Loucy (cell line): ENCODE data around the gene SERPINA1.

Source experiments
- H2AFZ ChIP-seq: fragments of 200-600 bp; sonication (generic); 2 replicates; pipeline ENCODE4 v1.6.0; 2016; ENCODE audit warnings: antibody characterized with exemption, mild to moderate bottlenecking, low read length, moderate library complexity
- H3F3A ChIP-seq: fragments of 200-600 bp; 2 replicates; pipeline ENCODE4 v1.6.0; 2016; ENCODE audit warnings: antibody characterized with exemption, low read depth, mild to moderate bottlenecking
- H3K27me3 ChIP-seq: fragments of 200-600 bp; sonication (generic); 2 replicates; pipeline ENCODE4 v1.6.1; 2014; ENCODE audit warnings: low read length, mild to moderate bottlenecking; ENCODE audit not compliant: insufficient read depth, poor library complexity, severe bottlenecking
- H3K36me3 ChIP-seq: fragments of 200-600 bp; sonication (generic); 2 replicates; pipeline ENCODE4 v1.6.1; 2016; ENCODE audit warnings: low read length; ENCODE audit not compliant: insufficient read depth
- H3K4me1 ChIP-seq: fragments of 200-600 bp; sonication (generic); 2 replicates; pipeline ENCODE4 v1.5.1; 2014; ENCODE audit warnings: low read length, mild to moderate bottlenecking; ENCODE audit not compliant: insufficient read depth, poor library complexity, severe bottlenecking
- H3K4me2 ChIP-seq: fragments of 200-600 bp; sonication (generic); 2 replicates; pipeline ENCODE4 v1.6.0; 2014; ENCODE audit warnings: antibody characterized with exemption, low read length, low read depth, mild to moderate bottlenecking; ENCODE audit not compliant: poor library complexity, severe bottlenecking
- H3K4me3 ChIP-seq: fragments of 200-600 bp; sonication (generic); 2 replicates; pipeline ENCODE4 v1.5.1; 2014; ENCODE audit warnings: low read length, mild to moderate bottlenecking, mixed read lengths; ENCODE audit not compliant: poor library complexity, severe bottlenecking
- H3K79me2 ChIP-seq: fragments of 200-600 bp; sonication (generic); 2 replicates; pipeline ENCODE4 v1.6.1; 2014; ENCODE audit warnings: low read length; ENCODE audit not compliant: insufficient read depth
- H3K9ac ChIP-seq: fragments of 200-600 bp; sonication (generic); 2 replicates; pipeline ENCODE4 v1.6.0; 2014; ENCODE audit warnings: mild to moderate bottlenecking, low read depth, low read length, moderate library complexity; ENCODE audit not compliant: poor library complexity, severe bottlenecking
- H3K9me2 ChIP-seq: fragments of 200-600 bp; sonication (generic); replicated peaks from 2 replicates; pipeline ENCODE4 v1.6.1; 2016; ENCODE audit warnings: low read depth, low read length, mixed read lengths
- H3K9me3 ChIP-seq: fragments of 200-600 bp; sonication (generic); 2 replicates; pipeline ENCODE4 v1.6.1; 2014; ENCODE audit warnings: mild to moderate bottlenecking, antibody characterized with exemption, low read length, low read depth; ENCODE audit not compliant: insufficient read depth
- H4K20me1 ChIP-seq: fragments of 200-600 bp; sonication (generic); 2 replicates; pipeline ENCODE4 v1.6.0; 2014; ENCODE audit warnings: antibody characterized with exemption, low read length, mild to moderate bottlenecking; ENCODE audit not compliant: insufficient read depth, poor library complexity, severe bottlenecking
- CTCF ChIP-seq: fragments of 200-600 bp; sonication (generic); conservative IDR thresholded peaks from 2 replicates; pipeline ENCODE4 v1.5.1; 2014; ENCODE audit warnings: mild to moderate bottlenecking, antibody characterized with exemption, low read length
- EZH2phosphoT487 ChIP-seq: fragments of 200-600 bp; IDR thresholded peaks from 2 replicates; pipeline ENCODE4 v1.6.1; 2018; ENCODE audit warnings: antibody characterized with exemption, mild to moderate bottlenecking, moderate library complexity, borderline replicate concordance

The SERPINA1 gene

GRCh38 chr14:94398182-94398479, 9.7 kb upstream of the SERPINA1 start:
- Histone ChIP-seq H2AFZ (no peak overlapping the region), H3F3A (no peaks in the 10 kb centered on the region), H3K79me2 (no peaks in the 10 kb centered on the region), H3K4me3 (no peak overlapping the region), H4K20me1 (no peaks in the 10 kb centered on the region), H3K4me1 (no peaks in the 10 kb centered on the region), H3K27me3 (no peaks in the 10 kb centered on the region), H3K9ac (no peak overlapping the region), H3K4me2 (no peak overlapping the region), H3K9me2 (no peaks in the 10 kb centered on the region), H3K9me3 (no peaks in the 10 kb centered on the region), H3K36me3 (no peaks in the 10 kb centered on the region)
- TF ChIP-seq EZH2phosphoT487 (no peak), CTCF (no peak)

GRCh38 chr14:94397289-94398181, 9.1 kb upstream of the SERPINA1 start:
- Histone ChIP-seq H3K9ac (no peak overlapping the region), H2AFZ (no peak overlapping the region), H3K9me2 (no peaks in the 10 kb centered on the region), H3K4me2 (no peak overlapping the region), H3K4me3 (no peak overlapping the region), H3K4me1 (no peaks in the 10 kb centered on the region), H3K79me2 (no peaks in the 10 kb centered on the region), H3K27me3 (no peaks in the 10 kb centered on the region), H3K9me3 (no peaks in the 10 kb centered on the region), H3F3A (no peaks in the 10 kb centered on the region), H4K20me1 (no peaks in the 10 kb centered on the region), H3K36me3 (no peaks in the 10 kb centered on the region)
- TF ChIP-seq EZH2phosphoT487 (no peak), CTCF (no peak)

GRCh38 chr14:94396628-94397225, 8.3 kb upstream of the SERPINA1 start:
- Histone ChIP-seq H3K36me3 (no peaks in the 10 kb centered on the region), H3K27me3 (no peaks in the 10 kb centered on the region), H3K4me1 (no peaks in the 10 kb centered on the region), H3K4me2 (no peak overlapping the region), H3K4me3 (no peak overlapping the region), H3K9me3 (no peaks in the 10 kb centered on the region), H2AFZ (no peak overlapping the region), H3K9me2 (no peaks in the 10 kb centered on the region), H4K20me1 (no peaks in the 10 kb centered on the region), H3K9ac (no peak overlapping the region), H3F3A (no peaks in the 10 kb centered on the region), H3K79me2 (no peaks in the 10 kb centered on the region)
- TF ChIP-seq EZH2phosphoT487: no peak
- no peak for TF ChIP-seq CTCF
